Erythroblast (primary cell): ENCODE data around the gene LY6G5C.

ENCODE experiments used
- GATA1 ChIP-seq: IDR thresholded peaks from 2 replicates; pipeline ENCODE4 v1.6.1; 2011; ENCODE audit warnings: low read depth, mild to moderate bottlenecking, control low read depth, low read length, moderate library complexity
- POLR2A ChIP-seq: IDR thresholded peaks from 2 replicates; pipeline ENCODE4 v1.6.1; 2011; ENCODE audit warnings: mild to moderate bottlenecking, low read length

GRCh38 chr6:31723980-31724691 is 43.3 kb upstream of the LY6G5C start:
- no peak for TF ChIP-seq POLR2A
- no peak for TF ChIP-seq GATA1
